Activated T-helper 1 cell treated with anti-CD3 and anti-CD28 coated beads, Interleukin-2, amount 50 U/mL, for 16 hours (primary cell): ENCODE results near the gene RGS6.
"Not testable (repeated sequence)": the region's sequence is repeated elsewhere in the genome, so short reads cannot be mapped to it uniquely, and the experiment has no call there.

Experiments used
- DNase-seq, 2 donors: peaks; one replicate each; pipeline ENCODE4 v3.0.0-alpha.2; 2020; ENCODE audit warnings: low read depth in 1 of 2, low spot score in 1 of 2

The RGS6 gene

GRCh38 chr14:72448212-72448611 is 516.0 kb downstream of the RGS6 start:
- no peak for DNase-seq

GRCh38 chr14:72450473-72451044 is 518.3 kb downstream of the RGS6 start:
- DNase-seq, result no peak

DNA sequence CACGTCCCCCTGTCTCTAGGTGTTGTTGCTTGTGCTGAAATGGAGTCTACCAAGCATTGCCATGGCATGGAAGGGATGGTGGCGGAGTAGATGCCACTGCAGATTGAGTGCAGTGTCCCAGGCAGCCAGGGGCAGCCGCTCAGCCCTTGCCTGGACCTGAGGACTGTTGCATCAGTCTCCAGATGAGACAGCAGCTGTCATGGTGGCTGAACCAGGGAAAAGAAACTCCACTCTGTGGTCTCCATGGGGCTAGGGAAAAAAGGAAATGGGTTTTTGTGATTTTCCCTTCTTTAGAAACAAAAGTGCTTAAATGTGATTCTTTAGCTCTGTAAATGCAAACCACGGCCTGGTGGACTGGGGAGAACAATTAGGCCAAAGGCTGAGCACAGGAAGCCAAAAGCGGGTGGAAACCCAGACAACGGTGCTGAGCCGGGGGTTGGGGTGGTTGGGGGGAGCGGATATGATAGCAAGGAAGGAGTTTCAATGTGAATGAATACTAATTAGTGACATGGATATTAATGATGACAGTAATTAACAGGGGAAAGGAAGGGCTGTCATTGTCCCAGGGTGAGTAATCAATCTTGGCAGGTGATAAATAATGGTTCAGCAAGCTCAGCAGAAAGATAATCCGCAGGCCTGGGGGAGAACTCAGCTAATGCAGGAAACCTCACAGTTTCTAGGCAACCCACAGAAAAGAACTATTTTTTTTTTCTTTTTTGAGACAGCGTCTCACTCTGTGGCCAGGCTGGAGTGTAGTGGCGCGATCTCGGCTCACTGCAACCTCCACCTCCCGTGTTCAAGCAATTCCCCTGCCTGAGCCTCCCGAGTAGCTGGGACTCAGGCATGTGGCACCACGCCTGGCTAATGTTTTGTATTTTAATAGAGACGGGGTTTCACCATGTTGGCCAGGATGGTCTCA is 519.1 kb downstream of the RGS6 start:
- DNase-seq, result peak in 1 of 2 donors; percentile 5

DNA sequence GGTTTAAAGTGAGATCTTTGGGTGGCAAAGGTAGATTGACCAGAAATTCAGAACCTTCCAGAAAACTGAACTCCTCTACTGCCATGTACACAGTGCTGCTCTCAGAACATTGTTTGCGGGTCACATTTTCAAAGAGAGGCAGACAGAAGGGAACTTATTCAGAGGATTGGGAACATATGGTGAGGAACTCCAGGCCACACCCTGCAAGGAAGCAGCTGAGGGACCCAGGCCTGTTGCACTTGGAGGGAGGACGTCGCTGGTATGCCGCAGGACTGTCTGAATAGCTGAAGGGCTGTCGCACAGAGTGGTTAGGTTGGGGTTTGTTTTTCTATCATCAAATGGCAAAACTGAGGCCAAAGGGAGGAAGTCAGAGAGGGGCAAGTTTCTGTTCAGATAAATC is 520.5 kb downstream of the RGS6 start:
- DNase-seq, result no peak

- DNase-seq, result no peak
Measured at GRCh38 chr14:72454388-72455160, 522.3 kb downstream of the RGS6 start.

DNA sequence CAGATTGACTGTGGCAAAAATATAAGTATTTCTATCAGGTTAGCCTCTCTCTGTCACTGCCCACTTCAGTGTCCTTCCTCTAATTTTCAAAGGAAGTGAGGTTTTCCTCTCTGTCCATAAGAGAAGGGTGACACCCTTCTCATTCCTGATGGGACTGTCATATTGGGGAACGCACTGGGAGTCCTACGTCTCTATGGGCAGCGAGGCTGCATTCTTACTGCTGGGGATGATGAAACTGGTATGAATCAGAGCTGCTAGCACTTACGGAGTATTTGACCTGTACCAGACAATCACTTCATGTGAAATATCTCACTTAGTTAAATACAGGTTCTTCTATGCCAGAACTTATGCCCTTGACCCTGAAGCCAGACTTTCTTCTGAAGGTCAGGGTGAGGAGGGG is 525.4 kb downstream of the RGS6 start:
- DNase-seq, result no peak

DNA sequence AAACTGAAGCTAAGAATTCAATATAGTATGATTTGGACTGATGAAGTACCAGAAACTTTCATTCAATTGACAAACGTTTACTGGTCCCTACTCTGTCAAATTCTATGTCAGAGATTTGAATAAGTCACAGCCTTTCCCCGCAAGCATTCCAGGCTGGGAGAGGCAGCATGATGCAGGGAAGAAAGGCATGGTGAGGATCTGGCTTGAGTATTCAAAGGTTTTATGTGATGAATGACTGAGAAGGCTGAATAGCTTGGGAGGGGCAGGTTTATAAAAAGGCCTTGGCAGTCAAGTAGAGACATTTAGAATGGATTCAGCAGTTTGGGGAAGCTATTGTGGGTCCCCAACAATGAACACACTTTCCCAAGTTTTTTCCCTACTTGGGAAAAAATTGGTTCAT is 529.8 kb downstream of the RGS6 start:
- DNase-seq, result no peak

- no peak for DNase-seq
Measured at GRCh38 chr14:72463291-72463866, 531.1 kb downstream of the RGS6 start.

GRCh38 chr14:72464226-72464625 is 532.0 kb downstream of the RGS6 start:
- no peak for DNase-seq

DNA sequence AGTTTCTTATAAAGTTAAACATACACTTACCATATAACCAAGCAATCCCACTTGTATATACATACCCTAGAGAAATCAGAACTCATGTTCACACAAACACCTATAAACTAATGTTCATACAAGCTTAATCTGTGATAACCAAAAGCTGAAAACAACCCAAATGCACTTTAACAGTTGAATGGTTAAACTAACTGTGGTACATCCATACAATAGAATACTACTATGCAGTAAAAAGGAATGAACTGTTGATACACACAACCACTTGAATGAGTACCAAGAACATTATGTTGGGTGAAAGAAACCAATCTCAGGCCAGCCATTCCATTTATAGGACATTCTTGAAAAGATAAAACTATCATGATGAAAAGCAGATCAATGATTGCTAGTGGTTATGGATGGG is 534.1 kb downstream of the RGS6 start:
- DNase-seq, result no peak

DNA sequence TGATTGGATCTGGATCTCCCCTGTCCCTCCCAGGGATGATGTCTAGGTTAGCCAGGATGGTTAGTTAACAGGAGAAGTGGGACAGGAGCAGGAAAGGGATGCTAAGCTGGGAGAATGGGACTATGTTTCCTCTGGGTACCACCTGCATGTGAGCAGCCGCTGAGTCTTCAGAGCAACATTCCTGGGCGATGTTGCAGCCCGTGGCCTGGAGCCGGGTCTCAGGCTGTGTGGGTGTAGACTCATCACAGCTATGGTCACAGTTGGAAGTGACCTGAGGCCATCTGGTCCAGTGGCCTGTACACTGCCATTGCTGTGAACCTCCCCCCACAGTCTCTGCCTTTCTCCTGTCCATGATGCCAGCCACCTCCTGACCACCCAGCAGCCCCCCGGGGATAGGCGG is 539.1 kb downstream of the RGS6 start:
- DNase-seq, result no peak

- DNase-seq, result no peak
Measured at GRCh38 chr14:72472845-72473244, 540.6 kb downstream of the RGS6 start.

- DNase-seq, result peak in 1 of 2 donors; percentile 36
Measured at GRCh38 chr14:72476657-72477499, 544.6 kb downstream of the RGS6 start.

GRCh38 chr14:72477578-72477977 is 545.3 kb downstream of the RGS6 start:
- DNase-seq, result not testable (repeated sequence)

DNA sequence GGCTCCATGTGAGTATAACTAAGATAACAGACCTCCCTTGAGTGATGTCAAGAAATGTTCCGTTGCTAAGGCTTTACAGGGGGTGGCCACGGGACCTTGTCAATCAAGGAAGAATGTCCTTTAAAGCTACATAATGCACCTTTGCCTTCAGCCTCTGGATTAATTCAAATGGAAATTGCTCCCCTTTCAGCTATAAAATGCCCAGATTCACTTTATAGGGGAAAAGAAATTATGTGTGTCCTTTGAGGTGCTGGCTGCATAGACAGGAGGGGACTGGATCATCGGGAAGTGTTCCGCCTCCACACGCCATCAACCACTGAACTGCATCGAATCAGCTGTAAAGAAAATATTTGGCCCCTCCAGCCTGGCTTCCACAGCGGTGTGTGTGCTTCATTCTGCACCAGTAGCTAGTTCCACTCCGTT is 546.3 kb downstream of the RGS6 start:
- no peak for DNase-seq

DNA sequence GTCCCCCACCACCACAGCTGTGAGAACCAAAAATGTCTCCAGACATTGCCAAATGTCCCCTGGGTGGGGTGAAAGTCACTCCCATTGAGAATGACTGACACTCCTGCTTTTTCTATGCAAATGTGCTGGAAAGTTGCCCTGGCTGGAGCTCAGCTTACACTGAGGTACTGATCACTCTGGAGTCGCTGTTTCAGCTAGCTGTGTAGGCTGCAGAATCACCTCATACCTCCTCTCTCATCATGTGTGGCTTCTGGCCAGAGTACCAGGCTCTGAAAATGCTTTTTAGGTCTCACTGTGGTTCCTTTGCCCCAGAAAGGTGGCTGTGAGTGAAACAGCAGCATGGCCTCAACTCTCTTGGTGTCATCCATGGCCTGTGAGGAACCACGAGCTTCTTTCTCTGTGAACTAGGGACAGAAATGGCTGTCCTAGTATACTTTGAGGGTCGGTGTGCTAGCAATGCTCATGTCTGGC is 547.3 kb downstream of the RGS6 start:
- no peak for DNase-seq

DNA sequence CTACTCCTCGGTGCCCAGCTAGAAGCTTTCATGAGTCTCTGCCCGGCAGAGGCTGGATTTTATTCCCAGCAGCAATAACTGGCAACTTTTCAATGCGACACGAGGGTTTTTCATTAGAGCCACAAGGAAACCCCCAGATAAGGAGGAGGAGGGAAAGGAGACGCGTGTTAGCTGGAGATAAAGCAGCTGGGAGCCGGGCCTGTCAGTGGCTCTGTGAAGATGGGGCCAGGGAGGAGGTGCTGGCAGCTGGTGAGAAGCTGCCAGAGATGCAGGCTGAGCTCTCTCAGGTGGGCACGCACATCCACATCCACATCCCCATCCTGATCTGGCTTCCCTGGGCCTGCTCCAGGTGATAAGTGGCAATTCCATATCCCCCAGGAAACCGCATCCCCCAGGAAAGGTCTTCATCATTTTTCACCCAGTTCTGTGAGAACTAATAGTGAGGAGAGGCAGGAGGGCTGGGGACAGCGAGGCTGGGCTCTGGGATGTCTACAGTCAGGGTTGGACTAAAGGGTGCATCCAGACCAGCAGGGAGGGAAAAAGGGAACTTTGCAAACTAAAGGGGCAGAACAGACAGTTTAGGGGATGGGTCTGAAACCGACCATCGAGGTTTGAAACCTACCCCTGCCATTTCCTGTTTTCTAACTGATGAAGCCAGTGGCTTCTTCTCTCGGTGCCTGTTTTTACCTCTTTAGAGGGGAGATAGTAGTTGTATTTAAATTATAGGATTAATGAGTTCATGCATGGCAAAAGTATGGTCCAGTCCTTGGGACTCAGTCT is 548.4 kb downstream of the RGS6 start:
- DNase-seq, result no peak

DNA sequence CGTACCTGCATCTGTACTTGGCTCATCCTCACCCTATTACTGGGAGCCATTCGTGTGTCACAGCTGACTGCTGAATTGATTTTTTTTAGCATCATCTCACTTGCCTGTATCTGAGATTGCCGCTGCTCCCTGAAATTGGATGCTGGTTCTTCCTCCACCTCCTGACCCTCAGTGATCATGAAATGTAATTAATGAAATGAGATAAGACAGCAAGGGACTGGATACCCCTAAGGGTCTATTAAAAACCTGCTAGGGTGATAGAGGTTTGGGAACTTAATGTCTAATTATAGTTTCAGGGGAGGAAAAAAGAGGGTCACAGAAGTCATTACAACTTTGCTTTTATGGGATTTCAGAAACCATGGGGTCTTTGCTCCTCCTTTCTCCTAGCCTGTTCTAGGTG is 551.1 kb downstream of the RGS6 start:
- DNase-seq, result no peak

DNA sequence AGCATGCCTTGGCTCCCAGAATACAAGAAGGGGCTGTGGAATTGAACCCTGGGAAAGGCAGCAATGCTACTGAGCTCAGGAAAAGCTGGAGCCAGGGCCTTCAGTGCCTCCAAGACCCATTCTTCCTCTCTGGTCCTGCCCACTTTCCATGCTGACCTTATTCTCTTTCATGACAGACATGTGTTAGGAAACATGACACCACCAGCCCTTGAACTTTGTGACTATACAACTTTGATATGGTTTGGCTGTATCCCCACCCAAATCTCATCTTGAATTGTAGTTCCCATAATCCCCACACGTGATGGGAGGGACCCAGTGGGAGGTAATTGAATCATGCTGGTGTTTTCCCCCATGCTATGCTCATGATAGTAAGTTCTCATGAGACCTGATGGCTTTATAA is 553.5 kb downstream of the RGS6 start:
- no peak for DNase-seq

- no peak for DNase-seq
Measured at GRCh38 chr14:72488514-72488913, 556.3 kb downstream of the RGS6 start.
